NB4 (cell line): ENCODE data around the gene C9orf72.

Experiments used
- CTCF ChIP-seq: IDR thresholded peaks from one replicate; pipeline ENCODE4 v1.5.1; 2012; ENCODE audit warnings: low read depth, low read length
- POLR2A ChIP-seq: IDR thresholded peaks from 2 replicates; pipeline ENCODE4 v1.6.1; 2011; ENCODE audit warnings: mild to moderate bottlenecking; ENCODE audit not compliant: insufficient read length; ENCODE audit errors: extremely low read depth
- TF ChIP-seq, protein P1 (sequence below): IDR thresholded peaks from 2 replicates; pipeline ENCODE4 v1.6.1; 2011; ENCODE audit warnings: low read depth, low read length

DNA sequence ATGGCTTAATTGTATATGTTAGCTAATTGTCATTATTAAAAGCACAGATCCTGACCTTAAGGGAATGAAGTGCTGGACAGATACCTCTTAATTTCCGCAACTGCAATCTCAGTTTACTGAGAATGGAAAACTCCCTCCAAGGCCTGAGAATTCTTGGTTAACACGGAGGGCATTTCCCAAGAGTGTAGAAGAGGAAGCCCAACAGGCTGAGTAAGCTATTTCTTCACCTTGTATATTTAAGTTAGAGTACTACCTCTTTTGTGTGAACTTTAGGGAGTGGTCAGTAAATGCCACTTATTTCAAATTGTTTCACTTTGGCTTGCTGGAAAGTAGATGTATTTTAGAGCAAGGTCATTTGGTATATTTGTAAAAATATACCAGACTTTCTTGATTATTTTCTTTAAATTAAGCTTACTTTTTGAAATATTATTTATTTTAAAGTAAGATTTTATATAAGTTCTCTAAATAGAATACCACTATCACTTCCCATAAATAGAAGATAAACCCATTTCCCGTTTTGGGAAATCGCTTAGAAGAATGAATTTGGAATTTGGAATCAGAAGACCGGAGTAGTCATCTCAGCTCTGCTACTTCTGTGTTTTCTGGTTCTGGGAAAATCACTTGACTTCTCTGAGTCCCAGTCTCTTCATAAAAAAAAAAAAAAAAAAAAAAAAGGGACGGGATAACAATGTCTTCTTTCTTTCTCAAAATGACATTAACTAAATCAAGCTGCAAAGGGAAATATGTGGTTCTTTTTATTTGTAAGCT, 26.0 kb upstream of the C9orf72 start:
- TF ChIP-seq POLR2A, result no peak
- TF ChIP-seq CTCF, result no peak
- TF ChIP-seq, protein P1, sequence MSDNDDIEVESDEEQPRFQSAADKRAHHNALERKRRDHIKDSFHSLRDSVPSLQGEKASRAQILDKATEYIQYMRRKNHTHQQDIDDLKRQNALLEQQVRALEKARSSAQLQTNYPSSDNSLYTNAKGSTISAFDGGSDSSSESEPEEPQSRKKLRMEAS, result no peak
